ENCODE data around the gene TOR1AIP1.

Gene TOR1AIP1

GRCh38 chr1:179966551-179966950 lies 84.5 kb downstream of the TOR1AIP1 start:
- DNase-seq, result no peak
- Histone ChIP-seq H3K36me3 (no peaks in the 10 kb centered on the region), H3K27ac (peak overlapping the region in 1 of 2 donors; percentile 12), H3K9me3 (no peaks in the 10 kb centered on the region), H3K27me3 (no peaks in the 10 kb centered on the region), H3K4me3 (no peak overlapping the region), H3K4me1 (peaks cover 0 to 73% (median 31%) of the 10 kb centered on the region in 4 donors)
- intact Hi-C loops (cut with DNase I; ENCODE audit: low total_unique reads), result no loop called here
- no peak for TF ChIP-seq CTCF (IDR thresholded peaks at IDR 0.05)

- Histone ChIP-seq H3K27ac (peak overlapping the region; percentile 75), H3K27me3 (no peaks in the 10 kb centered on the region), H3K36me3 (no peaks in the 10 kb centered on the region), H3K9me3 (no peaks in the 10 kb centered on the region), H3K4me1 (peaks cover 0 to 91% (median 31%) of the 10 kb centered on the region in 4 donors), H3K4me3 (no peak overlapping the region)
- intact Hi-C loops (cut with DNase I; ENCODE audit: low total_unique reads), result no loop called here
- no peak for DNase-seq
- no peak for TF ChIP-seq CTCF (IDR thresholded peaks at IDR 0.05)
Observed at GRCh38 chr1:179968284-179968993, 86.4 kb downstream of the TOR1AIP1 start.

GRCh38 chr1:179968994-179969919 lies 87.2 kb downstream of the TOR1AIP1 start:
- H3K4me3 ChIP-seq, result peak overlapping the region in 1 of 2 donors; percentile 1
- peak overlapping the region; percentile 75 for H3K27ac ChIP-seq
- DNase-seq, result peak in 1 of 2 donors; percentile 45
- TF ChIP-seq CTCF (IDR thresholded peaks at IDR 0.05), result no peak
- no peaks in the 10 kb centered on the region for H3K27me3 ChIP-seq
- intact Hi-C loops (cut with DNase I; ENCODE audit: low total_unique reads), result no loop called here
- no peaks in the 10 kb centered on the region for H3K36me3 ChIP-seq
- H3K9me3 ChIP-seq, result no peaks in the 10 kb centered on the region
- peaks cover 0 to 89% (median 31%) of the 10 kb centered on the region in 4 donors for H3K4me1 ChIP-seq
